Ascending aorta (tissue), 2 donors: ENCODE data around the gene ARHGAP15. TPM values are rescaled to one million over a fixed set of nuclear protein-coding genes. Genes with fewer than 3 reads are reported as not detected.

Source experiments
- DNase-seq, 2 donors: peaks; one replicate each; pipeline ENCODE4 v3.0.0-alpha.2; 2019; ENCODE audit warnings: low spot score in 2 of 2
- H3K27ac ChIP-seq, 2 donors: fragments of 200-600 bp; sonication (generic); one replicate each; pipeline ENCODE4 v1.5.1; 2016 to 2017; ENCODE audit warnings: mild to moderate bottlenecking in 1 of 2
- H3K27me3 ChIP-seq: fragments of 200-600 bp; sonication (generic); one replicate; pipeline ENCODE4 v1.5.1; 2017
- H3K36me3 ChIP-seq, 2 donors: fragments of 200-600 bp; sonication (generic); one replicate each; pipeline ENCODE4 v1.5.1; 2016
- H3K4me1 ChIP-seq, 2 donors: fragments of 200-600 bp; sonication (generic); one replicate each; pipeline ENCODE4 v1.5.1; 2016 to 2017; ENCODE audit warnings: mild to moderate bottlenecking in 1 of 2
- H3K4me3 ChIP-seq, 2 donors: fragments of 200-600 bp; sonication (generic); one replicate each; pipeline ENCODE4 v1.5.1; 2016 to 2017; ENCODE audit warnings: mild to moderate bottlenecking in 1 of 2
- H3K9me3 ChIP-seq, 2 donors: fragments of 200-600 bp; sonication (generic); one replicate each; pipeline ENCODE4 v1.5.1; 2016
- intact Hi-C: fragments of 100-400 bp; cut with DNase I; formaldehyde crosslinking; loops from one replicate; pipeline ENCODE4 v1.15.1; 2023
- total RNA-seq: library from RNA; depleted of rRNA; stranded (reverse); fragments of >200 nt; gene quantifications from one replicate; pipeline ENCODE4 v1.1.0, GENCODE V29; 2016
- TF ChIP-seq, protein P1 (sequence below), 3 experiments: fragments of 200-600 bp in 2 of 3; fragments of 450-650 bp in 1 of 3; sonication (generic) in 2 of 3; IDR thresholded peaks; one replicate each; pipeline ENCODE4 v1.5.1; 2016 to 2019; ENCODE audit warnings: antibody characterized with exemption in 3 of 3, mild to moderate bottlenecking in 1 of 3, moderate library complexity in 1 of 3

The ARHGAP15 gene
- total RNA-seq, 1 donor from 2014 or later = 1.4 TPM

GRCh38 chr2:143594161-143594560, 464.9 kb downstream of the ARHGAP15 start:
- Histone ChIP-seq H3K27ac (no peak overlapping the region), H3K27me3 (no peaks in the 10 kb centered on the region), H3K4me1 (no peaks in the 10 kb centered on the region), H3K4me3 (no peak overlapping the region), H3K36me3 (no peaks in the 10 kb centered on the region), H3K9me3 (no peaks in the 10 kb centered on the region)
- intact Hi-C loops = no loop called here
- TF ChIP-seq, protein P1, sequence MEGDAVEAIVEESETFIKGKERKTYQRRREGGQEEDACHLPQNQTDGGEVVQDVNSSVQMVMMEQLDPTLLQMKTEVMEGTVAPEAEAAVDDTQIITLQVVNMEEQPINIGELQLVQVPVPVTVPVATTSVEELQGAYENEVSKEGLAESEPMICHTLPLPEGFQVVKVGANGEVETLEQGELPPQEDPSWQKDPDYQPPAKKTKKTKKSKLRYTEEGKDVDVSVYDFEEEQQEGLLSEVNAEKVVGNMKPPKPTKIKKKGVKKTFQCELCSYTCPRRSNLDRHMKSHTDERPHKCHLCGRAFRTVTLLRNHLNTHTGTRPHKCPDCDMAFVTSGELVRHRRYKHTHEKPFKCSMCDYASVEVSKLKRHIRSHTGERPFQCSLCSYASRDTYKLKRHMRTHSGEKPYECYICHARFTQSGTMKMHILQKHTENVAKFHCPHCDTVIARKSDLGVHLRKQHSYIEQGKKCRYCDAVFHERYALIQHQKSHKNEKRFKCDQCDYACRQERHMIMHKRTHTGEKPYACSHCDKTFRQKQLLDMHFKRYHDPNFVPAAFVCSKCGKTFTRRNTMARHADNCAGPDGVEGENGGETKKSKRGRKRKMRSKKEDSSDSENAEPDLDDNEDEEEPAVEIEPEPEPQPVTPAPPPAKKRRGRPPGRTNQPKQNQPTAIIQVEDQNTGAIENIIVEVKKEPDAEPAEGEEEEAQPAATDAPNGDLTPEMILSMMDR (IDR thresholded peaks at IDR 0.05) = no peak
- DNase-seq = no peak

DNA sequence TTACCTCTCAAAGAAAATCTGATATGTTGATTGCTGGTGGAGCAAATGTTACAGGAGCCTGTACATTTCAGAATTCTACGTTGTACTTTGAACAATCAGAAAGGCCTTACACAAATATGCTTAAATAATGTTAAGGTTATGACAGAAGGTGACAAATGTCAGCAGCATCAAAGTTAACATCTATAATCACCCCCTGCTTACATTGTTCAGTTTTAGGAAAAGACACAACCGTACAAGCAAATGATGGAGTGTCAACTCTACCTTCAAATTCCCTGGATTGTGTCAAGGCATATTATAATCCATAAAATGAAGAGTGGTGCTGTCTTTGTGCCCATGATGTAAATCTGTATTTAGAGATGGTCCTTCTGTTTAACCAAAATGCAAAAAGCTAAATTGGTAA, 465.5 kb downstream of the ARHGAP15 start:
- intact Hi-C loops = no loop called here
- Histone ChIP-seq H3K4me3 (no peak overlapping the region), H3K9me3 (no peaks in the 10 kb centered on the region), H3K36me3 (no peaks in the 10 kb centered on the region), H3K27me3 (no peaks in the 10 kb centered on the region), H3K4me1 (no peaks in the 10 kb centered on the region), H3K27ac (no peak overlapping the region)
- TF ChIP-seq, protein P1 (IDR thresholded peaks at IDR 0.05) = no peak
- no peak for DNase-seq

GRCh38 chr2:143600116-143600515, 470.9 kb downstream of the ARHGAP15 start:
- TF ChIP-seq, protein P1 (IDR thresholded peaks at IDR 0.05) = no peak
- intact Hi-C loops = no loop called here
- H3K27me3 ChIP-seq = no peaks in the 10 kb centered on the region
- no peaks in the 10 kb centered on the region for H3K9me3 ChIP-seq
- no peak overlapping the region for H3K4me3 ChIP-seq
- no peaks in the 10 kb centered on the region for H3K4me1 ChIP-seq
- no peak for DNase-seq
- no peak overlapping the region for H3K27ac ChIP-seq
- H3K36me3 ChIP-seq = no peaks in the 10 kb centered on the region

- H3K36me3 ChIP-seq = no peaks in the 10 kb centered on the region
- H3K4me3 ChIP-seq = no peak overlapping the region
- no peaks in the 10 kb centered on the region for H3K9me3 ChIP-seq
- intact Hi-C loops = no loop called here
- H3K27me3 ChIP-seq = no peaks in the 10 kb centered on the region
- H3K4me1 ChIP-seq = no peaks in the 10 kb centered on the region
- TF ChIP-seq, protein P1 (IDR thresholded peaks at IDR 0.05) = no peak
- DNase-seq = no peak
- no peak overlapping the region for H3K27ac ChIP-seq
These were observed 472.6 kb downstream of the ARHGAP15 start for GRCh38 chr2:143601828-143602227.

DNA sequence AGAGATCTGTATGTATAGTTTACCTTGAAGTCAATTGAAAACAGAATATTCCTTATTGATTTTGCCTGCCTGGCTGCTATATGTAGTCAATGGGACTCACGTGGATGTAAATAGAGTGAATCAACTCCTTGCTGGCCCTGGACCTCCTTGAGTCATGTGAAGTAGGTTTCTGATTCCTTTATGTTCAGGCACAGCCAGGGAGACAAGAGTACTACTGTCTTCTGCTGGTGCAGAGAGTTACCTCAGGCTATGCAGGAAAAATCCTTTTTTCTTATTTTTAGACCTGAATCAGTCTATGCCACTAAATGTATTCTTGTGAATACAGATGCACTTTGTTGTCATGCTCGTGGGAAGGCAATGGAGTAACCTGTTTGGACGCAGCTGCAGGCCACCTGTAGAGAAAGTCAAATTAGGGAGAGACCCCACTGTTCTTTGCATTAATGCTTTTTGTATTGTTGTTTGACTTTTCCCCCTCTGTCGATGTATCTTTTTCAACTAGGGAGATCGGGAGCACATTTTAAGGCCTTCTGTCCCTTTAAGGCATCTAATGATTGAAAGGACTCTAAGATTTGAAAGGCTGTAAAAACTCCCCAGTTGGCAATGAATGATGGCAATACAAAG, 473.9 kb downstream of the ARHGAP15 start:
- Histone ChIP-seq H3K4me3 (no peak overlapping the region), H3K27me3 (no peaks in the 10 kb centered on the region), H3K36me3 (no peaks in the 10 kb centered on the region), H3K9me3 (no peaks in the 10 kb centered on the region), H3K4me1 (no peaks in the 10 kb centered on the region), H3K27ac (no peak overlapping the region)
- DNase-seq = no peak
- intact Hi-C loops = no loop called here
- TF ChIP-seq, protein P1 (IDR thresholded peaks at IDR 0.05) = no peak
